Measurements from ENCODE around the gene KANSL1. TPM values are rescaled to one million over a fixed set of nuclear protein-coding genes. Genes with fewer than 3 reads are reported as not detected.

Gene KANSL1
- total RNA-seq, 1 donor from 2014 or later, result 99.8 TPM

DNA sequence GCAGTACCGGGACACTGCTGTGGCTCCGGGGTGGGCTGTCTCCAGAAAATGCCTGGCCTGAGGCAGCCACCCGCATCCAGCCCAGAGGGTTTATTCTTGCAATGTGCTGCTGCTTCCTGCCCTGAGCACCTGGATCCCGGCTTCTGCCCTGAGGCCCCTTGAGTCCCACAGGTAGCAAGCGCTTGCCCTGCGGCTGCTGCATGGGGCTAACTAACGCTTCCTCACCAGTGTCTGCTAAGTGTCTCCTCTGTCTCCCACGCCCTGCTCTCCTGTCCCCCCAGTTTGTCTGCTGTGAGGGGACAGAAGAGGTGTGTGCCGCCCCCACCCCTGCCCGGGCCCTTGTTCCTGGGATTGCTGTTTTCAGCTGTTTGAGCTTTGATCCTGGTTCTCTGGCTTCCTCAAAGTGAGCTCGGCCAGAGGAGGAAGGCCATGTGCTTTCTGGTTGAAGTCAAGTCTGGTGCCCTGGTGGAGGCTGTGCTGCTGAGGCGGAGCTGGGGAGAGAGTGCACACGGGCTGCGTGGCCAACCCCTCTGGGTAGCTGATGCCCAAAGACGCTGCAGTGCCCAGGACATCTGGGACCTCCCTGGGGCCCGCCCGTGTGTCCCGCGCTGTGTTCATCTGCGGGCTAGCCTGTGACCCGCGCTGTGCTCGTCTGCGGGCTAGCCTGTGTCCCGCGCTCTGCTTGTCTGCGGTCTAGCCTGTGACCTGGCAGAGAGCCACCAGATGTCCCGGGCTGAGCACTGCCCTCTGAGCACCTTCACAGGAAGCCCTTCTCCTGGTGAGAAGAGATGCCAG, 181.3 kb downstream of the KANSL1 start:
- Histone ChIP-seq H3K9ac (ENCODE audit: low read length) (no peak overlapping the region), H3K36me3 (ENCODE audit: insufficient read depth, low read length) (no peaks in the 10 kb centered on the region), H3K4me2 (ENCODE audit: low read length) (no peak overlapping the region), H3K27me3 (ENCODE audit: insufficient read depth, low read length) (peaks cover 2% of the 10 kb centered on the region), H4K20me1 (ENCODE audit: insufficient read depth, low read length) (no peaks in the 10 kb centered on the region), H3K79me2 (ENCODE audit: insufficient read depth, low read length) (no peaks in the 10 kb centered on the region), H3K9me3 (ENCODE audit: insufficient read depth, low read depth, low read length) (no peaks in the 10 kb centered on the region), H2AFZ (ENCODE audit: low read depth, low read length) (no peak overlapping the region), H3K27ac (ENCODE audit: low read depth, low read length) (no peak overlapping the region), H3K4me3 (ENCODE audit: insufficient read depth, low read depth, low read length) (no peak overlapping the region), H3K4me1 (ENCODE audit: insufficient read depth, low read length) (peaks cover 12% of the 10 kb centered on the region)
- DNase-seq (ENCODE audit: low read depth), result no peak
- Mint-ChIP-seq H3K9me3 (ENCODE audit: unreplicated experiment) (no peaks in the 10 kb centered on the region), H3K27ac (ENCODE audit: unreplicated experiment) (no peak overlapping the region), H3K4me3 (ENCODE audit: unreplicated experiment) (no peak overlapping the region), H3K27me3 (ENCODE audit: low read depth, unreplicated experiment) (peaks cover 8% of the 10 kb centered on the region), H3K4me1 (ENCODE audit: low read depth, unreplicated experiment) (peaks cover 11% of the 10 kb centered on the region), H3K36me3 (ENCODE audit: low read depth, unreplicated experiment) (peaks cover 3% of the 10 kb centered on the region)
- no peak for TF ChIP-seq EZH2 (IDR thresholded peaks at IDR 0.05; ENCODE audit: insufficient read depth, low read length)
- FAIRE-seq, result no peak

DNA sequence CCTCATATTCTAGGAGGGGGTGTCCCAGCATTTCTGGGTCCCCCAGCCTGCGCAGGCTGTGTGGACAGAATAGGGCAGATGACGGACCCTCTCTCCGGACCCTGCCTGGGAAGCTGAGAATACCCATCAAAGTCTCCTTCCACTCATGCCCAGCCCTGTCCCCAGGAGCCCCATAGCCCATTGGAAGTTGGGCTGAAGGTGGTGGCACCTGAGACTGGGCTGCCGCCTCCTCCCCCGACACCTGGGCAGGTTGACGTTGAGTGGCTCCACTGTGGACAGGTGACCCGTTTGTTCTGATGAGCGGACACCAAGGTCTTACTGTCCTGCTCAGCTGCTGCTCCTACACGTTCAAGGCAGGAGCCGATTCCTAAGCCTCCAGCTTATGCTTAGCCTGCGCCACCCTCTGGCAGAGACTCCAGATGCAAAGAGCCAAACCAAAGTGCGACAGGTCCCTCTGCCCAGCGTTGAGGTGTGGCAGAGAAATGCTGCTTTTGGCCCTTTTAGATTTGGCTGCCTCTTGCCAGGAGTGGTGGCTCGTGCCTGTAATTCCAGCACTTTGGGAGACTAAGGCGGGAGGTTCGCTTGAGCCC, 182.5 kb downstream of the KANSL1 start:
- Histone ChIP-seq H4K20me1 (ENCODE audit: insufficient read depth, low read length) (no peaks in the 10 kb centered on the region), H3K9ac (ENCODE audit: low read length) (no peak overlapping the region), H3K4me2 (ENCODE audit: low read length) (no peak overlapping the region), H3K4me1 (ENCODE audit: insufficient read depth, low read length) (peaks cover 12% of the 10 kb centered on the region), H3K27me3 (ENCODE audit: insufficient read depth, low read length) (peaks cover 2% of the 10 kb centered on the region), H2AFZ (ENCODE audit: low read depth, low read length) (no peak overlapping the region), H3K27ac (ENCODE audit: low read depth, low read length) (no peak overlapping the region), H3K36me3 (ENCODE audit: insufficient read depth, low read length) (no peaks in the 10 kb centered on the region), H3K4me3 (ENCODE audit: insufficient read depth, low read depth, low read length) (no peak overlapping the region), H3K9me3 (ENCODE audit: insufficient read depth, low read depth, low read length) (no peaks in the 10 kb centered on the region), H3K79me2 (ENCODE audit: insufficient read depth, low read length) (no peaks in the 10 kb centered on the region)
- H3K27me3 Mint-ChIP-seq (ENCODE audit: low read depth, unreplicated experiment), result peaks cover 8% of the 10 kb centered on the region
- no peak for DNase-seq (ENCODE audit: low read depth)
- H3K4me1 Mint-ChIP-seq (ENCODE audit: low read depth, unreplicated experiment), result peaks cover 11% of the 10 kb centered on the region
- peaks cover 3% of the 10 kb centered on the region for H3K36me3 Mint-ChIP-seq (ENCODE audit: low read depth, unreplicated experiment)
- H3K4me3 Mint-ChIP-seq (ENCODE audit: unreplicated experiment), result no peak overlapping the region
- no peaks in the 10 kb centered on the region for H3K9me3 Mint-ChIP-seq (ENCODE audit: unreplicated experiment)
- TF ChIP-seq, protein P1, sequence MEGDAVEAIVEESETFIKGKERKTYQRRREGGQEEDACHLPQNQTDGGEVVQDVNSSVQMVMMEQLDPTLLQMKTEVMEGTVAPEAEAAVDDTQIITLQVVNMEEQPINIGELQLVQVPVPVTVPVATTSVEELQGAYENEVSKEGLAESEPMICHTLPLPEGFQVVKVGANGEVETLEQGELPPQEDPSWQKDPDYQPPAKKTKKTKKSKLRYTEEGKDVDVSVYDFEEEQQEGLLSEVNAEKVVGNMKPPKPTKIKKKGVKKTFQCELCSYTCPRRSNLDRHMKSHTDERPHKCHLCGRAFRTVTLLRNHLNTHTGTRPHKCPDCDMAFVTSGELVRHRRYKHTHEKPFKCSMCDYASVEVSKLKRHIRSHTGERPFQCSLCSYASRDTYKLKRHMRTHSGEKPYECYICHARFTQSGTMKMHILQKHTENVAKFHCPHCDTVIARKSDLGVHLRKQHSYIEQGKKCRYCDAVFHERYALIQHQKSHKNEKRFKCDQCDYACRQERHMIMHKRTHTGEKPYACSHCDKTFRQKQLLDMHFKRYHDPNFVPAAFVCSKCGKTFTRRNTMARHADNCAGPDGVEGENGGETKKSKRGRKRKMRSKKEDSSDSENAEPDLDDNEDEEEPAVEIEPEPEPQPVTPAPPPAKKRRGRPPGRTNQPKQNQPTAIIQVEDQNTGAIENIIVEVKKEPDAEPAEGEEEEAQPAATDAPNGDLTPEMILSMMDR (IDR thresholded peaks at IDR 0.05; ENCODE audit: insufficient read depth, low read depth, low read length), result no peak
- no peak for TF ChIP-seq EZH2 (IDR thresholded peaks at IDR 0.05; ENCODE audit: insufficient read depth, low read length)
- no peak for FAIRE-seq
- H3K27ac Mint-ChIP-seq (ENCODE audit: unreplicated experiment), result no peak overlapping the region

DNA sequence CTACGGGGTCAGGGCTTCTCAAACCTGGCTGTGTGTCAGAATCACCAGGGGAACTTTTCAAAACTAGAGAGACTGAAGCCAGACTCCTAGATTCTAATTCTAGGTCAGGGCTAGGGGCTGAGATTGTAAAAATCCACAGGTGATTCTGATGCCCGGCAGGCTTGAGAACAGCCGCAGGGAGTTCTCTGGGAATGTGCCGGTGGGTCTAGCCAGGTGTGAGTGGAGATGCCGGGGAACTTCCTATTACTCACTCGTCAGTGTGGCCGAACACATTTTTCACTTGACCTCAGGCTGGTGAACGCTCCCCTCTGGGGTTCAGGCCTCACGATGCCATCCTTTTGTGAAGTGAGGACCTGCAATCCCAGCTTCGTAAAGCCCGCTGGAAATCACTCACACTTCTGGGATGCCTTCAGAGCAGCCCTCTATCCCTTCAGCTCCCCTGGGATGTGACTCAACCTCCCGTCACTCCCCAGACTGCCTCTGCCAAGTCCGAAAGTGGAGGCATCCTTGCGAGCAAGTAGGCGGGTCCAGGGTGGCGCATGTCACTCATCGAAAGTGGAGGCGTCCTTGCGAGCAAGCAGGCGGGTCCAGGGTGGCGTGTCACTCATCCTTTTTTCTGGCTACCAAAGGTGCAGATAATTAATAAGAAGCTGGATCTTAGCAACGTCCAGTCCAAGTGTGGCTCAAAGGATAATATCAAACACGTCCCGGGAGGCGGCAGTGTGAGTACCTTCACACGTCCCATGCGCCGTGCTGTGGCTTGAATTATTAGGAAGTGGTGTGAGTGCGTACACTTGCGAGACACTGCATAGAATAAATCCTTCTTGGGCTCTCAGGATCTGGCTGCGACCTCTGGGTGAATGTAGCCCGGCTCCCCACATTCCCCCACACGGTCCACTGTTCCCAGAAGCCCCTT, 183.3 kb downstream of the KANSL1 start:
- no peak for FAIRE-seq
- H3K27me3 ChIP-seq (ENCODE audit: insufficient read depth, low read length), result peaks cover 2% of the 10 kb centered on the region
- H4K20me1 ChIP-seq (ENCODE audit: insufficient read depth, low read length), result no peaks in the 10 kb centered on the region
- TF ChIP-seq, protein P1 (IDR thresholded peaks at IDR 0.05; ENCODE audit: insufficient read depth, low read depth, low read length), result no peak
- no peaks in the 10 kb centered on the region for H3K9me3 ChIP-seq (ENCODE audit: insufficient read depth, low read depth, low read length)
- Mint-ChIP-seq H3K9me3 (ENCODE audit: unreplicated experiment) (no peaks in the 10 kb centered on the region), H3K4me3 (ENCODE audit: unreplicated experiment) (no peak overlapping the region), H3K36me3 (ENCODE audit: low read depth, unreplicated experiment) (peaks cover 3% of the 10 kb centered on the region), H3K4me1 (ENCODE audit: low read depth, unreplicated experiment) (peaks cover 11% of the 10 kb centered on the region), H3K27ac (ENCODE audit: unreplicated experiment) (no peak overlapping the region), H3K27me3 (ENCODE audit: low read depth, unreplicated experiment) (peaks cover 8% of the 10 kb centered on the region)
- H3K4me3 ChIP-seq (ENCODE audit: insufficient read depth, low read depth, low read length), result no peak overlapping the region
- peak; percentile 75 for DNase-seq (ENCODE audit: low read depth)
- peak overlapping the region; percentile 14 for H3K9ac ChIP-seq (ENCODE audit: low read length)
- H3K79me2 ChIP-seq (ENCODE audit: insufficient read depth, low read length), result no peaks in the 10 kb centered on the region
- H3K27ac ChIP-seq (ENCODE audit: low read depth, low read length), result no peak overlapping the region
- H3K4me1 ChIP-seq (ENCODE audit: insufficient read depth, low read length), result peaks cover 12% of the 10 kb centered on the region
- H3K4me2 ChIP-seq (ENCODE audit: low read length), result peak overlapping the region; percentile 70
- H3K36me3 ChIP-seq (ENCODE audit: insufficient read depth, low read length), result no peaks in the 10 kb centered on the region
- H2AFZ ChIP-seq (ENCODE audit: low read depth, low read length), result peak overlapping the region; percentile 45
